SW480 (cell line): Measurements from ENCODE around the gene VPS51.
"Not testable (repeated sequence)": the region's sequence is repeated elsewhere in the genome, so short reads cannot be mapped to it uniquely, and the experiment has no call there.

Experiments used
- DNase-seq: peaks from one replicate; pipeline ENCODE4 v3.0.0-alpha.2; 2016; ENCODE audit warnings: low spot score

The VPS51 gene

GRCh38 chr11:65107751-65108468 lies 11.9 kb downstream of the VPS51 start:
- no peak for DNase-seq

GRCh38 chr11:65108469-65109123 lies 12.6 kb downstream of the VPS51 start:
- DNase-seq = no peak

- DNase-seq = no peak
Measured at GRCh38 chr11:65109231-65110198, 13.5 kb downstream of the VPS51 start.

- peak; percentile 79 for DNase-seq
Measured at GRCh38 chr11:65110354-65110861, 14.4 kb downstream of the VPS51 start.

DNA sequence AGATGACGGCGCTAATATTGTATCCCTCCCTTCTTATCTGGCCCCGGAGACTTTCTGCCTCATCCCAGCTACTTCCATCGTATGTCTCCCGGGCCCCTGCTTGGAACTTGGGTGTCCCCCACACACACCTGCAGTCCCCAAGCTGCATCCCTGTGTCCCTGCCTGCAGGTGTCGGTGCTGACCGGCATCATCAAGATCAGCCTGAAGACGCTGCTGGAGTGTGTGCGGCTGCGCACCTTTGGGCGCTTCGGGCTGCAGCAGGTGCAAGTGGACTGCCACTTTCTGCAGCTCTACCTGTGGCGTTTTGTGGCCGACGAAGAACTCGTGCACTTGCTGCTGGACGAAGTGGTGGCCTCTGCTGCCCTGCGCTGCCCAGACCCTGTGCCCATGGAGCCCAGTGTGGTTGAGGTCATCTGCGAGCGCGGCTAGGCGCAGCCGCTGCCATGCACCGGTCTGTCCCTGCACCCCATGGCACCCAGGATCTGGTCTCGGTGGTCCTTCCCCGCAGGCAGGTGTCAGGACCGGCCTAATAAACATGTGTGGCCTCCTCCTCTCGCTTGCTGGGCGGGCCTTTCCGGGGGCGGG lies 15.2 kb downstream of the VPS51 start:
- no peak for DNase-seq

DNA sequence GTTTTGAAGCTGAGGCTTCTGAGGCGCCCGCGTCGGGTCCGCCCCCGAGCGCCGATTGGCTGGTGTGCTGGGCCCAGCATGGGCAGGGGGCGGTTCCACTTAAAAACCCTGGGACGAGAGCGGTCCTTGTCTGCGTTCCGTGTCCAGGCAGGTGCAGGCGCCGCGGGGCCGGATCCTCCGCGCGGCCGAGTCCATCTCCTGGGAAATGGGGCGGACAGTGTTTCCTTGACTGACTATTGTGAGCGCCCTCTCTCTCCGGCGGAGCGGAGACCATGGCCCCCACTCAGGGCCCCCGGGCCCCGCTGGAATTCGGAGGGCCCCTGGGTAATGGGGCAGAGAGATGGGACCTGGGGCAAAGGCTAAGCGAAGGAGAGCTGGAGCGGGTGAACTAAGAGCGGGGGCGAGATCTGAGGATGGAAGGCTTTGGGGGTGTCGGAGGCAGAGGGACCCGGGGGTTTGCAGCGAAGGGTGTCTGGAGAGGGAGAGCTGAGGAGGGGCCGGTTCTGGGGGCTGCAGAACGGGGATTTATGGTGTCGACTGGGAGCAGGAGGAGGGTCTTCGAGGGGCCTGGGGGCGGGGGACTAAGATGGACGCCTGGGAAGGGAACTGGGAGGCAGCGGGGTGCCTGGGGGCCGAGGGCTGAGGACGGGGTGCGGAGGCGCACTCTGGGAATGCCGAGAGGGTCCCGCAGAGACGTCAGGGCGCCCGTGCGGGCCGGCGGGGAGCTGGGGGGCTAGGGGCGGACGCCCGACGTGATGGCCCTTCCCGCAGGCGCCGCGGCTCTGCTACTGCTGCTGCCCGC lies 15.9 kb downstream of the VPS51 start, which contains the start of gene TM7SF2:
Gene TM7SF2 (plus strand): TSS at position 129 of the 802 bp plus-strand sequence. CDS start 144 bp downstream, at position 273.
- DNase-seq = peak; percentile 95

- DNase-seq = peak; percentile 61
Measured at GRCh38 chr11:65112546-65113360, 16.7 kb downstream of the VPS51 start.

DNA sequence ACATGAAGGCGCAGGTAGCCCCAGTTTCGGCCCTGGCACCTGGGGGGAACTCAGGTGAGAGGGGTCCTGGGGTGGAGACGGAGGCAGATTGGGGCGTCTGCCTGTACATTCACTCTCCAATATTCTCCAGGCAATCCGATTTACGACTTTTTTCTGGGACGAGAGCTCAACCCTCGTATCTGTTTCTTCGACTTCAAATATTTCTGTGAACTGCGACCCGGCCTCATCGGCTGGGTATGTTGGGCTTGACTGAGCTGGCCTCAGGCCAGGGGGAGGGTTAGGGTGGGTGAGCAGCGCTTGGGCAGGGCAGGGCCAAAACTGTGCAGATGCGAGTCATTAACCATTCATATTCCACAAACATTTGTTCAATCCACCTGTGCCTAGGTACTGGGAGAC lies 17.3 kb downstream of the VPS51 start:
- DNase-seq = no peak

DNA sequence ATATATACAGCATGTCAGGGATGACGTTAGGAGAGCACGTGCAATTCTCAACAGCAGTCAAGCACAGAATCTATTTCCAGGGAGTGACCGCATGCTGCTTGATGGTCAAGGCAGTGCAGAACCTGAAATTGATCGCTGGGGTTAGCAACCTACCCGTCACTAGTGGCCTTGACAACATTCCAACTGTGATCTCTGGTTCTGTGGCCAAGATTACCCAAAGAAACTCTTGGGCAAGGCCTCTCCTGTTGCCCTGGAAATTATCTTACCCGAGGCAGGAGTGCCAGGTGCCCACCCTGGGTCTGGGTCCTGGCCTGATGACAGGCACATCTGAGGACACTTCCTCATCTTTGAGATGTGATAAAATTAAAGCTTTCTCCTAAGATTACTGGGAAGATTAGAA lies 17.8 kb downstream of the VPS51 start:
- no peak for DNase-seq

DNA sequence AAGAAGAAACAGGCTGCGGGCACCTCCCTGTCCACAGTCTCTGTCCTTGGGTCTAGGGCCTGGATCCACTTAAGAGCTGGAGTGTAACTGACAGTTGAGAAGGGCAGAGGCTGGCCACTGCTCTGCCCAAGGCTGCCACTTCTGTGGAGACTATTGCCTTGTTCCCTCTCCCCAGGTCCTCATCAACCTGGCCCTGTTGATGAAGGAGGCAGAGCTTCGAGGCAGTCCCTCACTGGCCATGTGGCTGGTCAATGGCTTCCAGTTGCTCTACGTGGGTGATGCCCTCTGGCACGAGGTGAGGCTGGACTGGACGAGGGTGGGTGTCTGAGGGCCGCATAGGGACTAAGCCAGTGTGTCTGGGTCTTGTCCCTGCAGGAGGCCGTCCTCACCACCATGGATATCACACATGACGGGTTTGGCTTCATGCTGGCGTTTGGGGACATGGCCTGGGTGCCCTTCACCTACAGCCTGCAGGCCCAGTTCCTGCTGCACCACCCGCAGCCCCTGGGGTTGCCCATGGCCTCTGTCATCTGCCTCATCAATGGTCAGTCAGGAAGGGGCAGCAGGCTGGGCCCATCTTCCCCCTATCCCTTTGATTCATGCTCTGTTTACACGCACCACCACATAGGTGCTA lies 18.6 kb downstream of the VPS51 start:
- no peak for DNase-seq

DNA sequence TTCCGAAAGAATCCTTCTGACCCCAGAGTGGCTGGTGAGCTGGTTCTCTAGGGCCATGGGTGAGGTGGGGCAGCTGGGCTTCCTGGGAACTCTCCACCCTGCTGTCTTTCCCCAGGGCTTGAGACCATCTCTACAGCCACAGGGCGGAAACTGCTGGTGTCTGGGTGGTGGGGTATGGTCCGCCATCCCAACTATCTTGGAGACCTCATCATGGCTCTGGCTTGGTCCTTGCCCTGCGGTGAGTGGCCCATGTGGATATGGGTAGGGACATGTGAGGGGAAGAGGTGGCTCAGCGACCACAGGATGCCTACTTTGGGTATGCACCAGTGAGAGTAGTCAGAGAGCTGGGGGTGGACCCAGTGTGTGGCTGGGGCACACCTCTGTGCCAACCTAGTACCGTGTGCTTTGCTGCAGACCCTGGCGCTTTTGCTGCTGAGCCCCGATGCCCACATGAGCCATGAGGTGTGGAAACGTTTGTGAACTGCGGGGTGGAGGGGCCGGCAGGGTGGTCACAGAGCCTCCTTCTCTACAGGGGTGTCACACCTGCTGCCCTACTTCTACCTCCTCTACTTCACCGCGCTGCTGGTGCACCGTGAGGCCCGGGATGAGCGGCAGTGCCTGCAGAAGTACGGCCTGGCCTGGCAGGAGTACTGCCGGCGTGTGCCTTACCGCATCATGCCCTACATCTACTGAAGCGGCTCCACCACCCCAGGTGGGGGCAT lies 19.5 kb downstream of the VPS51 start:
- DNase-seq = no peak

GRCh38 chr11:65116370-65117205 lies 20.6 kb downstream of the VPS51 start:
- peak; percentile 73 for DNase-seq

GRCh38 chr11:65117206-65118096 lies 21.4 kb downstream of the VPS51 start, which contains the start of gene ZNHIT2:
ZNHIT2 (minus strand) TSS chr11:65117701; CDS start chr11:65117653, 48 bp downstream.
- peak; percentile 98 for DNase-seq

DNA sequence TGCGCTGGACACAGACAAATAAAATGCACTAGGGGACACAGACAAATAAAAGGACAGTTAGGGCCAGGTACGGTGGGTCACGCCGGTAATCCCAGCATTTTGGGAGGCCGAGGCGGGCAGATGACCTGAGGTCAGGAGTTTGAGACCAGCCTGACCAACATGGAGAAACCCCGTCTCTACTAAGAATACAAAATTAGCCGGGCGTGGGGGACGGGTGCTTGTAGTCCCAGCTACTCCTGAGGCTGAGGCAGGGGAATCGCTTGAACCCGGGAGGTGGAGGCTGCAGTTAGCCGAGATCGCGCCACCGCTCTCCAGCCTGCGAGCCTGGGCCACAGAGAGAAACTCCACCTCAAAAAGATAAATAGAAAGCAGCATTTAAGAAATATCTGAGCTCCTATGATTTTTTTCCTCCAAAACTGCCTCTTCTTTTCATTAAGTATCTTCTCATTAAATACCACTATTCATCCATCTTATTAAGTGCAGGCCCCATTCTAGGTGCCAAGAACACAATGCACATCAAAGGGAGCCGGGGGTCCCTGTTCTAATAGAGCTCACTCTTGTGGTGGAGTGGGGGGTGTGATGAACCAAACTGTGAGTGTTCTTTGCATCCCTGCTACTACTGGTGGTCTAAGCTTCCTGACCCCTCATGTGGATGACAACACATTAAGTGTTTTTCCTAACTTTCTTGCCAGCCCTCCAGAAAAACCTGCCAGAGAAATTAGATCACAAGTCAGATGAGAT lies 22.3 kb downstream of the VPS51 start:
- DNase-seq = no peak

GRCh38 chr11:65118891-65119669 lies 23.1 kb downstream of the VPS51 start:
- not testable (repeated sequence) for DNase-seq
